Mucosa of rectum (tissue), 2 donors: ENCODE results near the gene POLR2I.

Experiments used
- H3K27ac ChIP-seq, 2 donors: one replicate each; pipeline ENCODE4 v1.7.0; 2013; ENCODE audit warnings: inconsistent platforms in 2 of 2, low read depth in 2 of 2, low read length in 2 of 2
- H3K27me3 ChIP-seq, 2 donors: one replicate each; pipeline ENCODE4 v1.7.0; 2013; ENCODE audit warnings: low read length in 2 of 2; ENCODE audit not compliant: control insufficient read depth in 2 of 2, insufficient read depth in 2 of 2
- H3K36me3 ChIP-seq, 2 donors: one replicate each; pipeline ENCODE4 v1.7.0; 2013; ENCODE audit warnings: low read length in 2 of 2; ENCODE audit not compliant: control insufficient read depth in 2 of 2, insufficient read depth in 2 of 2
- H3K4me1 ChIP-seq, 2 donors: one replicate each; pipeline ENCODE4 v1.7.0; 2013; ENCODE audit warnings: low read length in 2 of 2, mild to moderate bottlenecking in 1 of 2; ENCODE audit not compliant: control insufficient read depth in 2 of 2, insufficient read depth in 2 of 2
- H3K4me3 ChIP-seq, 2 donors: one replicate each; pipeline ENCODE4 v1.7.0; 2013; ENCODE audit warnings: low read length in 2 of 2
- H3K9ac ChIP-seq, 2 donors: one replicate each; pipeline ENCODE4 v1.7.0; 2013; ENCODE audit warnings: low read length in 2 of 2, low read depth in 1 of 2, mild to moderate bottlenecking in 1 of 2
- H3K9me3 ChIP-seq, 2 donors: one replicate each; pipeline ENCODE4 v1.7.0; 2013; ENCODE audit warnings: low read length in 2 of 2; ENCODE audit not compliant: control insufficient read depth in 2 of 2
- donor health status: healthy.
- donor health status: Normal muscosa, but diverticular disease.

Gene POLR2I

DNA sequence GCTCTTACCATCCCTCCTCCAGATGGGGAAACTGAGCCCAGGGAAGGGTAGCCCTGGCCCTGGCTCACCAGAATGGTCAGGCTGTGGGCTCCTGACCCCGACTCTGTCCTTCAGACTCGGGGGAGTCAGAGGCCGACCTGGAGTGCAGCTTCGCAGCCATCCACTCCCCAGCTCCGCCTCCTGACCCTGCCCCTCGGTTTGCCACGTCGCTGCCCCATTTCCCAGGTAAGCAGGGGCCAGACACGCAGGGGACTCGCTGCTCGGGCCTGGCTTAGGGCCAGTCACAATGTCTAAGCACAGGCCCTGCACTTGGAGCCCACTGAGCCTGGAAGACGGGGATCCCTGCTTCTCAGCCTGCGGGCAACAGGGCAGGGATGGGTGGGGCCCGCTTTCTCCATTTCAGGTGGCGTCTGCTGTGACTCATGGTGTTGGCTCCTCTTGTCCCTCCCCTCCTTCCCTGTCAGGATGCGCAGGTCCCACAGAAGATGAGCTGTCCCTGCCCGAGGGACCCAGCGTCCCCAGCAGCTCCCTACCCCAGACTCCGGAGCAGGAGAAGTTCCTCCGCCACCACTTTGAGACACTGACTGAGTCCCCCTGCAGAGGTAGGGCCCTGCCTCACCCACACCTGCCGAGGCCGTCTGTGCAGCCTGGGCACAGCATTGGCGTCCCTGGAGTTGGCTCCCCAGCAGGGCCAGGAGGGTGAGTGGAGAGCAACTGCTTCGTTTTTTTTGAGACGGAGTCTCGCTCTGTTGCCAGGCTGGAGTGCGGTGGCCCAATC lies 12.9 kb downstream of the POLR2I start:
- Histone ChIP-seq H3K4me3 (no peak overlapping the region), H3K9me3 (no peaks in the 10 kb centered on the region), H3K27ac (no peak overlapping the region), H3K4me1 (no peaks in the 10 kb centered on the region), H3K9ac (no peak overlapping the region), H3K36me3 (no peaks in the 10 kb centered on the region), H3K27me3 (no peaks in the 10 kb centered on the region)

DNA sequence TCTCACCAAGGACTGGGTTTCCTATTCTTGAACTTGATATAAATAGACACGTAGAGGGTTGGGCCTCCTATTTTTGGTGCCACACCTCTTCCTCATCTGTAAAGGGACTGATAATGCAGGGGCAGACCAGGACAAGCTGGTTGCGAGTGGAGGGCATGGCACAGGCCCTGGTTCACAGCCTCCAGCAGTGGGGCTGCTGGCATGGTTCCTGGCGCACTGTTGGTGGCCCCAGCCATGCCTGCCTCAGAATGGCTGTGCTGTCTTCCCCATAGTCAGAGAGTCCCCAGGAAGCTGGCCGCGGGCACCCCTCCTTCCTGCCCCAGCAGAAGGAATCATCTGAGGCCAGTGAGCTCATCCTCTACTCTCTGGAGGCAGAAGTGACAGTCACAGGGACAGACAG lies 14.2 kb downstream of the POLR2I start:
- Histone ChIP-seq H3K27ac (no peak overlapping the region), H3K27me3 (no peaks in the 10 kb centered on the region), H3K36me3 (no peaks in the 10 kb centered on the region), H3K9me3 (no peaks in the 10 kb centered on the region), H3K9ac (no peak overlapping the region), H3K4me1 (no peaks in the 10 kb centered on the region), H3K4me3 (no peak overlapping the region)

DNA sequence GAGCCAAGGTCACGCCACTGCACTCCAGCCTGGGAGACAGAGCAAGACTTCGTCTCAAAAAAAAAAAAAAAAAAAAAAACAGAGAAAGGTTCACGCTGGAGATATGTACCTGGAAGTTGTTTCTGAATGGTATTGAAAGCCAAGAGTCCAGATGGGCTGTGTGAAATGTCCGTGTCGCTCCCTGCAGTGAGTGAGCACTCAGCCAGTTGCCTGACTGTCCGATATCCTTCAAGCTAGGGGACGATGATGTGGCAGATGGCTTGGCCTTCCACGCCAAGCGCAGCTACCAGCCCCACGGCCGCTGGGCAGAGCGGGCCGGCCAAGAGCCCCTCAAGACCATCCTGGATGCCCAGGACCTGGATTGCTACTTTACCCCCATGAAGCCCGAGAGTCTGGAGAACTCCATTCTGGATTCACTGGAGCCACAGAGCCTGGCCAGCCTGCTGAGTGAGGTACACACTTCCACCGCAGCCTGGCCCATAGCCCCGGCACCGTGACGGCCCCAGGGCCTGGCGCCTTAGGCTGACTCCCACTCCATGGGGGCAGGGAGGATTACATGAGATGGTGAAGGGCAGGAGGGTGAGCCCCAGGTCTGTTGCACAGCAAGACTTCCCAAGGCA lies 15.4 kb downstream of the POLR2I start:
- no peaks in the 10 kb centered on the region for H3K36me3 ChIP-seq
- H3K9me3 ChIP-seq, result no peaks in the 10 kb centered on the region
- H3K4me1 ChIP-seq, result no peaks in the 10 kb centered on the region
- no peaks in the 10 kb centered on the region for H3K27me3 ChIP-seq
- no peak overlapping the region for H3K4me3 ChIP-seq
- no peak overlapping the region for H3K9ac ChIP-seq
- no peak overlapping the region for H3K27ac ChIP-seq

DNA sequence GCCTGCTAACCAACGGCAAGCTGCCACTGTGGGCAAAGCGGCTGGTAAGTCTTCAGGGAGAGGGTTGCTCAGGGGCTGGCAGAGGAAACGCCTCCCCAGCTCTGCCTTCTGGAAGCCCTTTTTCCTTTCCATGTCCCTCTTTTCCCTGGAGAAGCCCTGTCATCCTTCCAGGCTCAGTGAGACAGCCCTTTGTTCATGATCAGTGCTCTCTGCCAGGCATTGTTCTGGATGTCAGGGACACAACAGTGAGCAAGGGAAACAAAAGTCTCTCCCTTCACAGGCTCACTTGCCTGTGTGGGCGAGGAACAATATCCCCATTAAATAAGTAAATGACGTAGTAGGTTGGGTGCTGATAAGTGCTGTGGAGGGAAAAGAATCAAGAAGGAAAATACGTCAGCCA lies 17.6 kb downstream of the POLR2I start:
- Histone ChIP-seq H3K27ac (no peak overlapping the region), H3K27me3 (no peaks in the 10 kb centered on the region), H3K9me3 (no peaks in the 10 kb centered on the region), H3K36me3 (no peaks in the 10 kb centered on the region), H3K4me3 (no peak overlapping the region), H3K4me1 (no peaks in the 10 kb centered on the region), H3K9ac (no peak overlapping the region)

DNA sequence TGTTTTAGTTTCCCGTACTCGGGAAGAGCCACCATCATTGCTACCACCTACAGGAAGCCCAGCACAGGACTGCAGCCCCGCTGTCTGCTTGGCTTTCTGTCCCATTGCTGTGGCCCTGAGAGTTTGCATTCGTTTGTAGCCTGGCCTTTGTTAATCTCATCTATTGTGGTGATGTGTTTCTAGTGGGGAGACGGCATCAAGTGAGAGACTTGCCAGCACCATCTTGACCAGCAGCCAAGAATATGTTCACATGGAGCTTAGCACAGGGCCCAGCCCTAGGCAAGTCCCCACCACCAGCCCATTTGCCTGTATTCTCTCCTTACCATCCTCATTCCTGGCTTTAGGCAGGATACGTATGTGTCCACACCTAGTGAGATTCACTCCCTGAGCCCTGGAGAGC lies 21.0 kb downstream of the POLR2I start:
- no peaks in the 10 kb centered on the region for H3K27me3 ChIP-seq
- no peaks in the 10 kb centered on the region for H3K9me3 ChIP-seq
- H3K4me1 ChIP-seq, result no peaks in the 10 kb centered on the region
- no peak overlapping the region for H3K4me3 ChIP-seq
- no peak overlapping the region for H3K27ac ChIP-seq
- H3K9ac ChIP-seq, result no peak overlapping the region
- no peaks in the 10 kb centered on the region for H3K36me3 ChIP-seq

DNA sequence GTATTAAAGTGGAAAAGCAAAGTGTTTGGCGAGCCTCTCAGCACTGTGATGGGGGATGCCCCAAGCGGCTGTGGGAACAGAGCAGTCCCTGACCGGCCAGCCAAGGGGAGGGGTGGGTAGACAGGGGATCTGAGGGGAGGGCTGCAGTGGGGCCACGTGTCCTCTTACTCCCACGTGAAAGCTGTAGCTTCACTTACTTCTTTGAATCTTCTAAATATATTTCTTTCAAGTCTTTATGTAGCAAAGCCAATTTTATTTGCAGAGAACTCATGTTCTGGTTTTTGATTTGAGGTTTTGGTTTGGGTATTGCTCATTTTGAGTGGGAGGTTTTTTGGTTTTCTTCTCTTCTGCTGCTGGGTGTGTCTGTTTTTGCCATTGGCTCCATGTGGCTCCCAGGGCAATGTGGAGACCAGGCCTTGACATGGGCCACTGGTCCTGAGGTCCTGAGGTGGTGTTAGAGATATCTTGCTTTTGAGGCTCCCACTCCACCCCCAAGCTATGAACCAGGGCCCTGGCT lies 21.5 kb downstream of the POLR2I start:
- H3K27me3 ChIP-seq, result no peaks in the 10 kb centered on the region
- H3K27ac ChIP-seq, result no peak overlapping the region
- no peak overlapping the region for H3K9ac ChIP-seq
- H3K9me3 ChIP-seq, result no peaks in the 10 kb centered on the region
- H3K4me3 ChIP-seq, result no peak overlapping the region
- no peaks in the 10 kb centered on the region for H3K36me3 ChIP-seq
- no peaks in the 10 kb centered on the region for H3K4me1 ChIP-seq

DNA sequence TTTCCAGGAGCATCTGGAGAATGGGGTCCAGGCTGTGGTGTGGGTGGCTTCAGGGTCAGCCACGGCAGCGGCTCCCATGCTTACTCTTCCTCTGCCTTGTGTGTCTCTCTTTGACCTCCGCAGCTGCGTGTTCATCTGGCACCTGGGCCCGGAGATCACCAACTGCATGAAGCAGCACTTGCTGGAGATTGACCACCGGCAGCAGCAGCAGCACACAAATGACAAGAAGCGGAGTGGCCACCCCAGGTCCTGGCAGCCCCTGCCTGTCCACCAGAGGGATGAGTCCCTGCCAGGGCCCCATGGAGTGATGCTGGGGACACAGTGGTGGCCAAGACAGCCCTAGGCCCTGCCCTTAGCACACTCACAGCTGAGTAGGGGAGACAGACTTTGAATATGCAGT lies 22.1 kb downstream of the POLR2I start:
- Histone ChIP-seq H3K4me1 (no peaks in the 10 kb centered on the region), H3K4me3 (no peak overlapping the region), H3K27me3 (no peaks in the 10 kb centered on the region), H3K36me3 (no peaks in the 10 kb centered on the region), H3K9ac (no peak overlapping the region), H3K9me3 (no peaks in the 10 kb centered on the region), H3K27ac (no peak overlapping the region)

DNA sequence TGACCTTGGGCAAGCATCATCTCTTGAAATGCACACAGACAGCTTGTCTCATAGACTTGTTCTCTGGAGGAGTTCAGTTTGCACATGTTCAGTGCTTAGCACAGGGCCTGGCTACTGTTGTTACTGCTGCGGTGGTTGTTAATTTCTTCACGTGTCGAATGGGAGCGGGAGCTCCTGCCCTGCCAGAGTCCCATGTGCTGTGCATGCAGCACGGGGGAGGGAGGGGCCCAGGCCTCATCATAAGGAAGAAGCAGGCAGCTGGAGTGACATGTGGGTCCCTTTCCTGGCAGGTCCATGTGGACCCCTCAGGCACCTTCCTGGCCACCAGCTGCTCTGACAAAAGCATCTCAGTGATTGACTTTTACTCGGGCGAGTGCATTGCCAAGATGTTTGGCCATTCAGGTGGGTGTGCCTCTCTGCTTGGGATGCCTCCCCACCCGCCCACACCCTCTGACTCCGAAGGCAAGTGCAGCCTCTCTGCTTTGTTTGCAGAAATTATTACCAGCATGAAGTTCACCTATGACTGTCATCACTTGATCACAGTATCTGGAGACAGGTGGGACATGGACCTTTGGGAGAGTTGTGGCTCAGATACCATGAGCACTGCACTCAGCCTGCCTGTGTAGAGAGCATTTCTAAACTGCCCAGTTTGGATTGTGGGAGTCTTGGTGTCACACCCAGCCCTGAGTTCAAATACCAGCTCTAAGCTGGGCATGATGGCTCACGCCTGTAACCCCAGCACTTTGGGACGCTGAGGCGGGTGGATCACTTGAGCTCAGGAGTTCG lies 23.6 kb downstream of the POLR2I start:
- Histone ChIP-seq H3K27ac (no peak overlapping the region), H3K4me1 (no peaks in the 10 kb centered on the region), H3K9me3 (no peaks in the 10 kb centered on the region), H3K36me3 (no peaks in the 10 kb centered on the region), H3K9ac (no peak overlapping the region), H3K27me3 (no peaks in the 10 kb centered on the region), H3K4me3 (no peak overlapping the region)

DNA sequence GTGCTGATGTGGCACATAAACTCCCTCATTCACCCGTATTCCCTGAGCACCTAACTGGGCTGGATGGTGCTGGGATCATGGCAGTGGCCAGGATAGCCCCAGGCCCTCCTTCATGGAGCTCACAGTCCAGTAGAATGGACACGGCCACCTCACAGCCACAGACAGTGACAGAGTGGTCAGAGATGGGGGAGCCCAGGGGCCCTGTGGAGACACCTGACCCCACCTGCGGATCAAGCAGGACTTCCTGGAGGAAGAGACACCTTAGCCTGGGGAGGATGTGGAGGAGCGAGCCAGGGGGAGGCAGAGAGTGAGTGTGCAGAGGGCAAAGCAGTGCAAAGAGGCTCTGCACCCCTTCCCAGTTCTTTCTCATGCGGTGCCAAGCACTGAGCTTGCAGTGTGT lies 24.8 kb downstream of the POLR2I start:
- H3K9me3 ChIP-seq, result no peaks in the 10 kb centered on the region
- H3K4me1 ChIP-seq, result no peaks in the 10 kb centered on the region
- H3K27ac ChIP-seq, result no peak overlapping the region
- H3K9ac ChIP-seq, result no peak overlapping the region
- H3K4me3 ChIP-seq, result no peak overlapping the region
- H3K27me3 ChIP-seq, result no peaks in the 10 kb centered on the region
- H3K36me3 ChIP-seq, result no peaks in the 10 kb centered on the region

DNA sequence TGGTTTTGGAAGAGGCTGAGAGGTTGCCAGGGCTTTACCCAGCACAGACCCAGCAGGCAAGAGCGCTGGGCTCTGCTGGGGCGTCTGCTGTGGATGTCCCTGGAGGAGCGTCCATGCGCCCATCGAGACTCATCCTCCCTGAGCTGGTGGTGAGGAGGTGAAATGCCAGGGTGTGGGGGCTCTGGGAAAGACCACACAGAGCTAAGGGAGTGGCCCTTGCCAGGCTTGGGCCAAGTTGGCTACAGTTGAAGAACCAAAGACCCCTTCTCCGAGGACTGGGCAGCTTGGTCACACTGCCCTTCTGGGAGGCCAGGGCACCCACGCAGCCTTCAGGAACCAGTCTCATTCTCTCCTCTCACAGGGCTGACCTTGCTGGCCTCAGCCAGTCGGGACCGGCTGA lies 28.3 kb downstream of the POLR2I start:
- no peaks in the 10 kb centered on the region for H3K4me1 ChIP-seq
- no peak overlapping the region for H3K9ac ChIP-seq
- H3K27ac ChIP-seq, result no peak overlapping the region
- no peaks in the 10 kb centered on the region for H3K9me3 ChIP-seq
- peaks cover 0 to 2% of the 10 kb centered on the region in 2 donors for H3K36me3 ChIP-seq
- no peaks in the 10 kb centered on the region for H3K27me3 ChIP-seq
- H3K4me3 ChIP-seq, result no peak overlapping the region
